Right lobe of liver (tissue), 6 donors: ENCODE results near the gene OTUD4. TPM values are rescaled to one million over a fixed set of nuclear protein-coding genes. Genes with fewer than 3 reads are reported as not detected.
"Not testable (repeated sequence)": the region's sequence is repeated elsewhere in the genome, so short reads cannot be mapped to it uniquely, and the experiment has no call there.

Experiments
- ATAC-seq, 4 donors: fragments of 200-7000 bp; cut with Tn5 transposase; one replicate each; pipeline ENCODE4 v1.9.1; 2020; ENCODE audit warnings: mild to moderate bottlenecking in 4 of 4, moderate library complexity in 4 of 4
- DNase-seq, 3 donors: peaks; one replicate each; pipeline ENCODE4 v3.0.0-alpha.2; 2020
- H3K27ac ChIP-seq, 3 donors: fragments of 200-600 bp; one replicate each; pipeline ENCODE4 v1.8.0; 2022
- H3K27me3 ChIP-seq, 2 donors: fragments of 200-600 bp; one replicate each; pipeline ENCODE4 v1.8.0; 2022
- H3K36me3 ChIP-seq, 4 donors: fragments of 200-600 bp; sonication (generic) in 1 of 4; one replicate each; pipeline versions ENCODE4 v1.5.1 to v1.8.0; 2017 to 2022; ENCODE audit warnings: control low read depth in 1 of 4
- H3K4me1 ChIP-seq, 4 donors: fragments of 200-600 bp; sonication (generic) in 1 of 4; one replicate each; pipeline versions ENCODE4 v1.5.1 to v1.8.0; 2017 to 2022; ENCODE audit warnings: control low read depth in 1 of 4
- H3K4me3 ChIP-seq, 3 donors: fragments of 200-600 bp; one replicate each; pipeline ENCODE4 v1.8.0; 2022
- H3K9me3 ChIP-seq, 4 donors: fragments of 200-600 bp; sonication (generic) in 1 of 4; one replicate each; pipeline versions ENCODE4 v1.5.1 to v1.8.0; 2017 to 2022; ENCODE audit warnings: control low read depth in 1 of 4
- POLR2A ChIP-seq: fragments of 450-650 bp; IDR thresholded peaks from one replicate; pipeline ENCODE4 v1.6.1; 2017; ENCODE audit warnings: antibody characterized with exemption, mild to moderate bottlenecking
- WGBS: methylation state at CpG from one replicate; pipeline ENCODE4 v1.1.6; 2018; ENCODE audit warnings: low coverage, low lambda C conversion rate; ENCODE audit not compliant: insufficient coverage; ENCODE audit errors: missing lambda C conversion rate; 5-methylcytosine and 5-hydroxymethylcytosine counted together
- intact Hi-C, 2 donors: fragments of 100-400 bp; cut with DNase I; formaldehyde crosslinking; loops; one replicate each; pipeline versions ENCODE4 v1.11.2 to v1.14.1; 2022
- total RNA-seq, 6 experiments: library from RNA; depleted of rRNA in 2 of 6; stranded (reverse); fragments of >200 nt in 2 of 6; fragmentation: NEBNext Ultra II Directional in 3 of 6; extraction: Animal tissue kit (Norgen Biotek cat#: 25700) in 3 of 6; gene quantifications; one replicate each; pipeline versions ENCODE4 v1.1.0 to v1.2.4, GENCODE V29; 2016 to 2023
- TF ChIP-seq, protein P1 (sequence below), 4 donors: fragments of 200-600 bp in 3 of 4; fragments of 450-650 bp in 1 of 4; IDR thresholded peaks; one replicate each; pipeline versions ENCODE4 v1.5.1 to v1.8.0; 2016 to 2022; ENCODE audit warnings: antibody characterized with exemption in 4 of 4, mild to moderate bottlenecking in 2 of 4
- donor health status: DM: no; HTN: yes; CAD: no.
- donor health status: DM: no; HTN: no; CAD: no.
- donor health status: DM: no; HTN: no; CAD: no.
- donor health status: DM: no; HTN: yes; CAD: no.
- donor health status: DM: no; HTN: yes; CAD: no.

The OTUD4 gene
- total RNA-seq, 6 experiments from 2014 or later, result 13.8 to 25.6 (median 20.2) TPM

DNA sequence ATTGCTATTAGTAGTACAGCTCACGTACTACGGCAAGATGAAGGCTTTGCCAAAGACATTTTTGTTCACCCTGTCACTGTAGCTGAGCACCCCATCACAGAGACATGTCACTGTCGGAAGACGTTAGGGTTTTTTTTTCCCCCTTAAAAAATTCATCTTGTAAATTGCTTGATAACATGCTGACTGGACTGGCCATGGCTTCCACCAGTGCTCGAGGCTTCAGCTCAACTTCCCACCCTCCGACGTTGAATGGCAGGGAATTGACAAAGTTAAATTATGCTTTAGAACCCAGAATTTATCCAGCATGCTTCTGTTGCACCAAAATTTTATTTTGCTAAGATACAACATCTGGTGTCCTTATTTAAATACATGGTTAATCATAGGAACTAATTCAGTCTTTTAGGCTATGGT is 707 bp upstream of the OTUD4 start:
- peak overlapping the region; percentile 73 to 80 (median 74) for H3K4me3 ChIP-seq
- intact Hi-C loops, result no loop called here
- DNase-seq, result no peak
- no peaks in the 10 kb centered on the region for H3K36me3 ChIP-seq
- ATAC-seq, result no peak
- WGBS, result 8% methylated on average over 5 of the region's 7 CpGs
- H3K27me3 ChIP-seq, result no peaks in the 10 kb centered on the region
- H3K4me1 ChIP-seq, result peaks cover 0 to 17% (median 8%) of the 10 kb centered on the region in 4 donors
- TF ChIP-seq POLR2A, result no peak
- TF ChIP-seq, protein P1, sequence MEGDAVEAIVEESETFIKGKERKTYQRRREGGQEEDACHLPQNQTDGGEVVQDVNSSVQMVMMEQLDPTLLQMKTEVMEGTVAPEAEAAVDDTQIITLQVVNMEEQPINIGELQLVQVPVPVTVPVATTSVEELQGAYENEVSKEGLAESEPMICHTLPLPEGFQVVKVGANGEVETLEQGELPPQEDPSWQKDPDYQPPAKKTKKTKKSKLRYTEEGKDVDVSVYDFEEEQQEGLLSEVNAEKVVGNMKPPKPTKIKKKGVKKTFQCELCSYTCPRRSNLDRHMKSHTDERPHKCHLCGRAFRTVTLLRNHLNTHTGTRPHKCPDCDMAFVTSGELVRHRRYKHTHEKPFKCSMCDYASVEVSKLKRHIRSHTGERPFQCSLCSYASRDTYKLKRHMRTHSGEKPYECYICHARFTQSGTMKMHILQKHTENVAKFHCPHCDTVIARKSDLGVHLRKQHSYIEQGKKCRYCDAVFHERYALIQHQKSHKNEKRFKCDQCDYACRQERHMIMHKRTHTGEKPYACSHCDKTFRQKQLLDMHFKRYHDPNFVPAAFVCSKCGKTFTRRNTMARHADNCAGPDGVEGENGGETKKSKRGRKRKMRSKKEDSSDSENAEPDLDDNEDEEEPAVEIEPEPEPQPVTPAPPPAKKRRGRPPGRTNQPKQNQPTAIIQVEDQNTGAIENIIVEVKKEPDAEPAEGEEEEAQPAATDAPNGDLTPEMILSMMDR (IDR thresholded peaks at IDR 0.05), result no peak
- H3K27ac ChIP-seq, result peak overlapping the region; percentile 75 to 97 (median 76)
- no peaks in the 10 kb centered on the region for H3K9me3 ChIP-seq

DNA sequence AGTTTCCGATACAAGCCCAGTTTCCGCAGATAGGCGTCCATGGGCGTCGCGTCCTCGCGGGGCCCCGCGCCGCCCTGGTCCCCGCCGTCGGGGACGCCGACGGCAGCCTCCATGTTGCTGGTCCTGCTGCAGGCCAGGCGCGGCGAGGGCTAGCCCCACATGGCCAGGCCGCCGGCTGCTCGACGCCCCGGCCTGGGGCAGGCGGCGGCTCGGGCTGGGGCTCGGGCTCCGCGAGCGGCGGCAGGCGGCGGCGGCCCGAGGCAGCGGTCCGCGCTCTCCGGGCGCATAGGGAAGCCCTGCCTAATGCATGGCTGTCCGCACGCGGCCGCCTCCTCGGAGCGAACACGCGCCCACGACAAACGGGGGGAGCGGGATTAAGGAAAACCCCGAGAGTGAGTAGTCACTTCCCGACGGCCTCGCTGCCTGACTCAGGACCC is 510 bp downstream of the OTUD4 start:
- intact Hi-C loops, DNase-seq, H3K9me3 ChIP-seq, H3K27me3 ChIP-seq, H3K36me3 ChIP-seq: not testable (repeated sequence)
- Histone ChIP-seq H3K4me3 (peak overlapping the region; percentile 73 to 80 (median 74)), H3K4me1 (peaks cover 0 to 20% (median 8%) of the 10 kb centered on the region in 4 donors), H3K27ac (peak overlapping the region; percentile 97 to 99 (median 99))
- peak; percentile 7 to 38 (median 22) for ATAC-seq
- WGBS, result no CpG with 5 or more reads among the region's 57 CpGs

DNA sequence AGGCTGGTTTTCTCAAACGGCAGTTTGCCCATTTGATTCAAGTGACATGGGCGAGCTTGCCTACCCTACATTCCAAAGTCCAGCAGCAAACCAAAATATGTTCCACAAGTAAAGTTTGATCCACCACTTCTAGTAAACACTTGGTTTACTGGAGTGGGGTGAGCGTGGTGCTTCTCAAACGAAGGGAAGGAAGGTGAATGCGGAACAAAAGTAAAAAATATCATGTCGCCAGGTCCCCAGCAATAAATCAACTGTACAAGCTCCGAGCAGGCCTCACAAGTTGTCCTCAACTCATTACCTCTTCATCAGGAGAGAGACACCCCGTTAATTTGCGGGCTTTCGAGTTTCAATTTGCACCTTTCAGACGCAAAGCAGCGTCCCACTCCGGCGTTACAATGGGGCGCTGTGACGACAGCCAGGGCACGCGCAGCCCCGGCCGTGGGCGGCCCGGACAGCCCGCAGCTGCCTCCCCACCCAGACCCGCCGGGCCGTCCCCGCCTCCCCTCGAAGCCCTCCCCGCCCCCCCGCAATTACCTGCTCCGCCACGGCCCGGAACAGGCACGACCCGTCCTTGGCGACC is 1.0 kb downstream of the OTUD4 start:
- TF ChIP-seq, protein P1 (IDR thresholded peaks at IDR 0.05), result no peak
- TF ChIP-seq POLR2A, result peak; percentile 71
- peaks cover 0 to 20% (median 8%) of the 10 kb centered on the region in 4 donors for H3K4me1 ChIP-seq
- peak overlapping the region; percentile 73 to 80 (median 74) for H3K4me3 ChIP-seq
- peak; percentile 52 to 70 (median 63) for ATAC-seq
- 0% methylated on average over 12 of the region's 36 CpGs for WGBS
- no peaks in the 10 kb centered on the region for H3K27me3 ChIP-seq
- H3K27ac ChIP-seq, result peak overlapping the region; percentile 97 to 99 (median 99)
- no peaks in the 10 kb centered on the region for H3K36me3 ChIP-seq
- DNase-seq, result peak; percentile 83 to 86 (median 85)
- intact Hi-C loops, result no loop called here
- no peaks in the 10 kb centered on the region for H3K9me3 ChIP-seq

DNA sequence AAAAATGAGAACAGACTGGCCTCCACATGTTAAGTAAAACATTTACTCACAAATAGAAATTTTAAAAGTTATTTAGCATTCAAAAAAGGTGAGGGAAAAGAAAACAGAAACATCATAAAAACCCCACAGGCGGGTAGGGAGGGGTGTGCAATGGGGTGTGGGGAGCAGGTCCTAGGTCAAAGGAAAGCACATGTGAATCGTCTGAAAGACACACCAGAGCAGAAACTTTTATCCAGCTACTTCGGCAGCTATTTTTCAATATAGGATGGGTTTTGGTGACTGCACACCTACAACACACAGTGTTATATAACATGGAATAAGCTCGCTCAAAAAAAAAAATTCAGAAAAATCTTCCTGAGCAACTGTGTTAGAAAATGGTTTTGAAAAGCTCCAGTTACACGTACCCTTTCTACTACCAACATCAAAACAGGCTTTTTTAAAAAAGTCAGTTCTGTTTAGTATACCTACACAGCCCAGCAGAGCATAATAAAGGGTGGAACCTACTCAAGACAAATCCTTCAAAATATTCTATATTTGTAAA is 1.6 kb downstream of the OTUD4 start:
- 0% methylated on average over 5 of the region's 5 CpGs for WGBS
- Histone ChIP-seq H3K4me3 (peak overlapping the region; percentile 73 to 80 (median 74)), H3K36me3 (no peaks in the 10 kb centered on the region), H3K4me1 (peaks cover 0 to 20% (median 8%) of the 10 kb centered on the region in 4 donors), H3K27me3 (no peaks in the 10 kb centered on the region), H3K9me3 (no peaks in the 10 kb centered on the region), H3K27ac (peak overlapping the region; percentile 97 to 99 (median 99))
- TF ChIP-seq, protein P1 (IDR thresholded peaks at IDR 0.05), result no peak
- TF ChIP-seq POLR2A, result no peak
- intact Hi-C loops, result no loop called here
- peak in 1 of 4 donors; percentile 9 for ATAC-seq
- no peak for DNase-seq

DNA sequence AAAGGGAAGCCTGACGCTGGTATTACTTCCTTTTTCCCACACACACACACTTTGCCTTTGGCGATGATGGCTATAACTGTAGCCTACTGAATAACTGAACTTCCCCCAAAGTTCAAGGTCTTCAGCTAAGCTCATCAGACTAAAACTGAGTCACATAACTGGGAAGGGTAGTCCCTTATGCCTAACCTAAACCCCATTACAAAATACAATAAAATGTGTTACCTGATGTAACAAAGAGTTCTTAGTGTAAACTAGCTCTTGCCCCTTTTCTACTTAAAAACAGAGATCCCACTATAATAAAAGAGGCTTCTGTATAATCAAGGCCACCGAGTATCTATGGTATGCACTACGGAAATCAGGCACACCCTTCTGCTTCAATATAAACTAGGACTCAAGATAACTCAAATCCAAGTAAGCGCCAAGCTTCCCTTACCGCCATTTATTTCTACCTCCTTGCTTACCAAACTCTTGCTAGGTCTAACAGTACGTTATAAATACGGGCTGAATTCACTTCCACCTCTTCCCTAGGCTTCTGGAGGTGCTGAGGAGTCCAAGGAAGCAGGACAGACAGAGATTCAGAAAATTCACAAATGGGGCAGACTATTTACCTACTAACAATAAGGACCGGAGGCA is 2.4 kb downstream of the OTUD4 start:
- H3K27ac ChIP-seq, result peak overlapping the region; percentile 97 to 99 (median 99)
- H3K27me3 ChIP-seq, result no peaks in the 10 kb centered on the region
- H3K9me3 ChIP-seq, result no peaks in the 10 kb centered on the region
- peak; percentile 22 for TF ChIP-seq POLR2A
- TF ChIP-seq, protein P1 (IDR thresholded peaks at IDR 0.05), result no peak
- intact Hi-C loops, result no loop called here
- H3K4me3 ChIP-seq, result peak overlapping the region; percentile 73 to 80 (median 74)
- 5% methylated on average over 9 of the region's 9 CpGs for WGBS
- no peaks in the 10 kb centered on the region for H3K36me3 ChIP-seq
- DNase-seq, result no peak
- H3K4me1 ChIP-seq, result peaks cover 0 to 20% (median 8%) of the 10 kb centered on the region in 4 donors
- peak in 1 of 4 donors; percentile 45 for ATAC-seq
